ENCODE measurements around the gene BPI.

DNA sequence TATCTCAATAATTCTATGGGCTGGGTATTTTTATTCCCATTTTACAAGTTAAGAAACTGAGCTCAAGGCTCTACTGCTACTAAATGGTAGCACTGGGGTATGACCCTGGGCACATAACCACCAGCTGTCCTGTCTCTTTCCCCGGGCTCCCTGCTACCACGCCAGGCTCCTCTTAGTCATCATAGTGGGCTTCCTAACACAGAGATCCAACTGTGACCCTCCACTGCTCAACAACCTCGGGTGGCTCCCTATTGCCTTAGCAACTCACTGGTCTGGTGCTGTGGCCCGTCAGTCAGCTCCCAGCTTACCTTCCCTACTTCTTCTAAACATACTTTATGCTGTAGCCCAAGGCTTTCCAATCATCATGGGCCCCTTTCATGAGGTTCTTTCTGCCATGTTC, 47.9 kb upstream of the BPI start:
- TF ChIP-seq CTCF (IDR thresholded peaks at IDR 0.05), result no peak
- TF ChIP-seq POLR2A (IDR thresholded peaks at IDR 0.05), result no peak
